ENCODE results near the gene EPC1.

Gene EPC1

DNA sequence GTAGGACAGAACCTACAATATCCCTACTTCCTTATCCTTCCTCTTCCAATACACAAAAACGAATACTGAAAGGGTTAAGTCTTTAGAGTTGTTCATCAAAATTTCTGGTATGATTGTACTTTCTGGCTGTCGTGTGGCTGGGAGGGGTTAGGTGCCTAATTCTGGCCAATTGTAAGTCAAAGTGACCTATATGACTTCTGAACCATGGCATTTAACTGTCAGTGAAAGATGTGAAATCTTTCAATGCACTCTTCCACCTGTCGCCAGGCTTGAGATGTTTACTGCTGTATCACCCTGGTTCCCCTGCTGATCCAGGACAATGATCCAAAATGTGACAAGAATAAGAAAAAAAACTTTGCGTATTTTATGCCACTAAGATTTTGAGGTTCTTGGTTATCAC lies 20.8 kb downstream of the EPC1 start:
- DNase-seq (ENCODE audit: low read depth) = no peak
- TF ChIP-seq, protein P1, sequence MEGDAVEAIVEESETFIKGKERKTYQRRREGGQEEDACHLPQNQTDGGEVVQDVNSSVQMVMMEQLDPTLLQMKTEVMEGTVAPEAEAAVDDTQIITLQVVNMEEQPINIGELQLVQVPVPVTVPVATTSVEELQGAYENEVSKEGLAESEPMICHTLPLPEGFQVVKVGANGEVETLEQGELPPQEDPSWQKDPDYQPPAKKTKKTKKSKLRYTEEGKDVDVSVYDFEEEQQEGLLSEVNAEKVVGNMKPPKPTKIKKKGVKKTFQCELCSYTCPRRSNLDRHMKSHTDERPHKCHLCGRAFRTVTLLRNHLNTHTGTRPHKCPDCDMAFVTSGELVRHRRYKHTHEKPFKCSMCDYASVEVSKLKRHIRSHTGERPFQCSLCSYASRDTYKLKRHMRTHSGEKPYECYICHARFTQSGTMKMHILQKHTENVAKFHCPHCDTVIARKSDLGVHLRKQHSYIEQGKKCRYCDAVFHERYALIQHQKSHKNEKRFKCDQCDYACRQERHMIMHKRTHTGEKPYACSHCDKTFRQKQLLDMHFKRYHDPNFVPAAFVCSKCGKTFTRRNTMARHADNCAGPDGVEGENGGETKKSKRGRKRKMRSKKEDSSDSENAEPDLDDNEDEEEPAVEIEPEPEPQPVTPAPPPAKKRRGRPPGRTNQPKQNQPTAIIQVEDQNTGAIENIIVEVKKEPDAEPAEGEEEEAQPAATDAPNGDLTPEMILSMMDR (conservative IDR thresholded peaks at IDR 0.05; ENCODE audit: low read depth, low read length) = no peak
- no peak overlapping the region for H3K4me3 ChIP-seq (ENCODE audit: low read depth, low read length)

DNA sequence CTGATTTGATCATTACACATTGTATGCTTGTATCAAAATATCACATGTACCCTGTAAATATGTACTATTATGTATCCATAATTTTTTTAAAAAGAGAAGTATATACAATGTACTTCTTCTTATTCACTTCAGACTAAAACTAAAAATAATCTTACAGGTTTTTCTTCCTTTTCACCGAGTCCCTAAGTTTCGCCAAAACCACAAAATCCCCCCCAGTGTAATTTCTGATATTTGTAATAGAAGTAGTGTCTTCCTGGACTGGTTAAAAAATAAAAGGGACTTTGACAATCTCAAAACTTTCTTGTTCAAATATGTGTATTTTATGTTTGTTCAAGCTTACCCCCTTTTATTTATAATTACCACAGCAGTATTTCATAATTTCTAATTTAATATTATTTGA lies 23.9 kb downstream of the EPC1 start:
- DNase-seq (ENCODE audit: low read depth) = no peak
- no peak overlapping the region for H3K4me3 ChIP-seq (ENCODE audit: low read depth, low read length)
- TF ChIP-seq, protein P1 (conservative IDR thresholded peaks at IDR 0.05; ENCODE audit: low read depth, low read length) = no peak

DNA sequence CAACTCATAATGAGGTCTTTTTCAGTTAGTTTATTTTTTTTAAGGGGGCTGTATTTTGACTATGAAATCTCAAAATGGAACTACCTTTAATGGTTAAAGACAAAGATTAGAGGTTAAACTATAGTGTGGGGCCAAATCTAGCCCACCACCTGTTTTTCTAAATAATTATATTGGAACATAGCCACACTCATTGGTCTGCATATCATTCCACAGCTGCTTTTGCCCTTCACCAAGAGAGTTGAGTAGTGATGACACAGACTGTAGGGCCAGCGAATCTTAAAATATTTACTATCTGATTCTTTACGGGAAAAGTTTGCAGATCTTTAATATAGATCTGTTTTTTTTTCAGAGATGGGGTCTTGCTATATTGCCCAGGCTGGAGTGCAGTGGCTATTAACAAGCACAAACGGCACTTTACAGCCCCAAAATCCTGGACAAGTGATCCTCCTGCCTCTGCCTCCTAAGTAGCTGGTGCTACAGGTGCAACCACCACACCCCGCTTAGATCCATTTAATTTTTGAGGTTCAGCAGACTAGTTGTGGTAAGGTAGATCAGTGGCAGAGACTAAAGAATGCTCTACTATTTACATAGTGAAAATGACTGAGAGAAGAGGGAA lies 25.8 kb downstream of the EPC1 start:
- H3K4me3 ChIP-seq (ENCODE audit: low read depth, low read length) = no peak overlapping the region
- no peak for DNase-seq (ENCODE audit: low read depth)
- TF ChIP-seq, protein P1 (conservative IDR thresholded peaks at IDR 0.05; ENCODE audit: low read depth, low read length) = no peak

DNA sequence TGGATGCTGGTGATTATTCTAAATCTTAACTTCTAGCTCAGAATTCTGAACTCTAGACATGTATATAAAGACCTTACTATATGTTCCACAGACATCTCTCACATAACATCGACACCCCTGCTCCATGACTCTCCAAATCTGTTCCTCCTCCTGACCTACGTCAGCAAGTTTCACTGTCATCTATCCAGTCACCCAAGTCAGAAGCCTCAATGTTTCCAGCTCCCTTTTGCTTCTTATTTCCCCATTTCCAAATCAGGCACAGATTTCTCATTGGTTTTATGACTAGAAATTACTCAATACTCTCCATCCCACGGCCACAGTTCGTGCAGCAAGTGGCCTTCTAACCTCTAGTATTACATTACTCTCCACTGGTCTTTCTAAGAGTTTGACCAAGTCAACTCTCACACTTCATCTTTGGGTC lies 28.5 kb downstream of the EPC1 start:
- no peak for DNase-seq (ENCODE audit: low read depth)
- TF ChIP-seq, protein P1 (conservative IDR thresholded peaks at IDR 0.05; ENCODE audit: low read depth, low read length) = no peak
- H3K4me3 ChIP-seq (ENCODE audit: low read depth, low read length) = no peak overlapping the region

DNA sequence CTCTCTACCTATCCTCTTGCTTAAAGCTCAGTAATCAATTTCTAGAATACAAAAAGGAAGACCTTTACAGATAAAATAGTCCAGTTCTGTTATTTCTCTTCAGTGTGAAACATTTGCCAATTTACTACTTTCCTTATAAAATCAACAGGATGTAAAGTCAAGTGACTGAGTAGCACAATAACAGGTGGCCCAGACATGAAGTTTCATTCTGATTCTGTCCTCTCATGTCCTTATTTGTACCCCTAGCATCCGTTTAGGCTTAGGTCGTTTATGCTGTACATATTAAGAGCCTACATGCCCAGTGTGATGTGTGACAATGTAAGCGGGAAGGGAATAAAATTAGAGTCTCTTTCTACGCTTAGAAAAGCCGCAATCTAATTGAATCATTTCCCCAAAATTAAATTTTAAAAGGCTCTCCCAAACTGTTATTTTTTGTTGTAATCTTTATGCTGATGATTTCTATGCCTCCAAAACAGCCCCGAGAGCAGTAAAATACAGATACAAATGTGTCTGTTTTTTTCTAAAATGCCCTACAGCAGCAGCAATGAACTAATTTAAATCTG lies 29.1 kb downstream of the EPC1 start:
- DNase-seq (ENCODE audit: low read depth) = no peak
- H3K4me3 ChIP-seq (ENCODE audit: low read depth, low read length) = no peak overlapping the region
- TF ChIP-seq, protein P1 (conservative IDR thresholded peaks at IDR 0.05; ENCODE audit: low read depth, low read length) = no peak

DNA sequence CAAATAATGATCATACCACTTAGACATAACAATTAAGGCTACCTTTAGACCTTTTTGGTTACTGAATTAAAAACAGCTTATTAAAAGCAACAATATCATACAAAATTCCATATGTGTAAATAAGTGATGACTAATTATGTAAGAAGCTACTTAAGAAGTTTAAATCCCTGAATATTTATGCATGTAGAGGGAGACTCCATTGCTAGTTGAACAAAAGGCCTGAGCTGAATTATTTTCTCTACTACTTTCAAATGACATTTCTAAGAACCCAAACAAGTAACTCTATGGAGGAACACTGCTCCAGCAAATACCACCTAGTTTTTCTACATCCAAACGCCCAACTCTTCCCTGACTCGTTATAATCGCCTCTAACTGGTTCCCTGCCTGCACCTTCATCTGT lies 31.5 kb downstream of the EPC1 start:
- DNase-seq (ENCODE audit: low read depth) = no peak
- TF ChIP-seq, protein P1 (conservative IDR thresholded peaks at IDR 0.05; ENCODE audit: low read depth, low read length) = no peak
- H3K4me3 ChIP-seq (ENCODE audit: low read depth, low read length) = no peak overlapping the region

DNA sequence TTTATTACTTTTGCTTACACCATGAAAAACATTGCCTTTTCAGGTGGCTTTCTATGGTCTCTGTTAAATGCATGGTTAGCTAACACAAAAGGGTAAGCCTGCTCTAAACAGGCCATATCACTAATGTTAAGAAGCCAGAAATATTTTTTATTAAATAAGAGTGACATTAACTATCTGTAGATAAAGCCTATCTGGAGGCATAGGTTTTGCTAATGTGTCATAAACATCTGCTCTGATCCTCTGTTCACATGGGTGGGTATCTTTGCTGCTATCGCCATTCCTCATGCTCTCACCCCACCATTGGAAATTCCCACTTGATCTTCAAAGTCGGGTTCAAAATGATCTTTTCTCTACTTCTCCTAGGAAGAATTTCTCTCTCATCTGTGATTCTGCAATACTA lies 32.4 kb downstream of the EPC1 start:
- no peak for DNase-seq (ENCODE audit: low read depth)
- TF ChIP-seq, protein P1 (conservative IDR thresholded peaks at IDR 0.05; ENCODE audit: low read depth, low read length) = no peak
- H3K4me3 ChIP-seq (ENCODE audit: low read depth, low read length) = no peak overlapping the region
